ENCODE data around the gene PCGF2. TPM values are rescaled to one million over a fixed set of nuclear protein-coding genes. Genes with fewer than 3 reads are reported as not detected.

Gene PCGF2
- total and polyA plus RNA-seq, 9 of the 15 experiments (the other 6 are each of a cell fraction or from before 2014, with no cell fraction given), result 1.3 to 33.4 (median 7.0) TPM

DNA sequence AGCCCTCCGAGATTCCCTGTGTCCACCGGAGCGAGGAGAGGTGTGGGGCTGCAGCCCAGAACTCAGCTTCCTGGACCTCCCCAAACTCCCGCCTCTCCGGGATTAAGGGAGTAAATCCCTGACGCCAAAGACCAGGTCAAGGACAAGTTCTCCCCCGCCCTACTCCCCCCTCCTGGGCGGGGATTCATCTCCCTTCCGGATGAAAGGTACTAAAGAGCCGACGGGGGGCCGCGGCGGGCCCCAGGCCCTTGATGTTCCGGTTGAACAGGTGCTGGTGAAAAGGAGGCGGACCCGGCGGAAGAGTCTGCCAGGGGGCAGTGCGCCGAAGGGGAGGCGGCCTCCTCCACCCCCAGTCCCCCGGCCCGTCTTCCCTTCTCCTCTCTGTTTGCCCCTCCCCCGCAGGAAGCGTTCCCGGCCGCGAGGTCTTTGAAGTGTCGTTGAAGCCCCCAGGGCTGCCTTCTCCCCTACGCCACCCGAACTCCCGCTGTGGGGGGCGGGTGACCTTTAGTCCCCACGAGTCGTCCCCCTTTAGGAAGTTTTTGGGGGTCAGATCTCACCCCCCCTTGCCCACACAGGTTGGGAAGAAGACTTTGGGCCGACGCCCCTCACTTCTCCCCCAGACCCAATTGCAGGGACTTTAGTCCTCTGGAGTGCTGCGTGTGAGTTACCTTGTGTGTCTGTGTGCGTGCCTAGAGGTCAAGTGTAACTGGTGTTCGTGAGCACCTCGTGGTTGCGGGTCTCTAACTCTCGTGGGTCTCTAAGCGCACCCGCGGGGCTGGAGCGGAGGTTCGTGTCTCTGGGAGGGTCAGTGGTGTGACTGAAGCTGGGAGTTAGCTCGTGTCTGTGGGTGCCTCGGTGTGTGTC is 44.2 kb downstream of the PCGF2 start (continued):
- no peak; the same call in 1 of the 2 replicates for TF ChIP-seq POLR2AphosphoS5 (IDR thresholded peaks at IDR 0.05; ENCODE audit: control insufficient read depth, insufficient read depth, low read depth, low read length)
- TF ChIP-seq NCOA2 (IDR thresholded peaks at IDR 0.05; ENCODE audit: partially characterized antibody in 2 of 2), result no peak
- TF ChIP-seq ARHGAP35 (IDR thresholded peaks at IDR 0.05; ENCODE audit: partially characterized antibody), result no peak
- TF ChIP-seq, protein P1, sequence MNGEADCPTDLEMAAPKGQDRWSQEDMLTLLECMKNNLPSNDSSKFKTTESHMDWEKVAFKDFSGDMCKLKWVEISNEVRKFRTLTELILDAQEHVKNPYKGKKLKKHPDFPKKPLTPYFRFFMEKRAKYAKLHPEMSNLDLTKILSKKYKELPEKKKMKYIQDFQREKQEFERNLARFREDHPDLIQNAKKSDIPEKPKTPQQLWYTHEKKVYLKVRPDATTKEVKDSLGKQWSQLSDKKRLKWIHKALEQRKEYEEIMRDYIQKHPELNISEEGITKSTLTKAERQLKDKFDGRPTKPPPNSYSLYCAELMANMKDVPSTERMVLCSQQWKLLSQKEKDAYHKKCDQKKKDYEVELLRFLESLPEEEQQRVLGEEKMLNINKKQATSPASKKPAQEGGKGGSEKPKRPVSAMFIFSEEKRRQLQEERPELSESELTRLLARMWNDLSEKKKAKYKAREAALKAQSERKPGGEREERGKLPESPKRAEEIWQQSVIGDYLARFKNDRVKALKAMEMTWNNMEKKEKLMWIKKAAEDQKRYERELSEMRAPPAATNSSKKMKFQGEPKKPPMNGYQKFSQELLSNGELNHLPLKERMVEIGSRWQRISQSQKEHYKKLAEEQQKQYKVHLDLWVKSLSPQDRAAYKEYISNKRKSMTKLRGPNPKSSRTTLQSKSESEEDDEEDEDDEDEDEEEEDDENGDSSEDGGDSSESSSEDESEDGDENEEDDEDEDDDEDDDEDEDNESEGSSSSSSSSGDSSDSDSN (IDR thresholded peaks at IDR 0.05; ENCODE audit: borderline replicate concordance in 1 of 2, low read depth in 2 of 2, low read length in 2 of 2), result peak; percentile 34 to 43; a peak in 1 of 4 replicates
- TF ChIP-seq, protein P2, sequence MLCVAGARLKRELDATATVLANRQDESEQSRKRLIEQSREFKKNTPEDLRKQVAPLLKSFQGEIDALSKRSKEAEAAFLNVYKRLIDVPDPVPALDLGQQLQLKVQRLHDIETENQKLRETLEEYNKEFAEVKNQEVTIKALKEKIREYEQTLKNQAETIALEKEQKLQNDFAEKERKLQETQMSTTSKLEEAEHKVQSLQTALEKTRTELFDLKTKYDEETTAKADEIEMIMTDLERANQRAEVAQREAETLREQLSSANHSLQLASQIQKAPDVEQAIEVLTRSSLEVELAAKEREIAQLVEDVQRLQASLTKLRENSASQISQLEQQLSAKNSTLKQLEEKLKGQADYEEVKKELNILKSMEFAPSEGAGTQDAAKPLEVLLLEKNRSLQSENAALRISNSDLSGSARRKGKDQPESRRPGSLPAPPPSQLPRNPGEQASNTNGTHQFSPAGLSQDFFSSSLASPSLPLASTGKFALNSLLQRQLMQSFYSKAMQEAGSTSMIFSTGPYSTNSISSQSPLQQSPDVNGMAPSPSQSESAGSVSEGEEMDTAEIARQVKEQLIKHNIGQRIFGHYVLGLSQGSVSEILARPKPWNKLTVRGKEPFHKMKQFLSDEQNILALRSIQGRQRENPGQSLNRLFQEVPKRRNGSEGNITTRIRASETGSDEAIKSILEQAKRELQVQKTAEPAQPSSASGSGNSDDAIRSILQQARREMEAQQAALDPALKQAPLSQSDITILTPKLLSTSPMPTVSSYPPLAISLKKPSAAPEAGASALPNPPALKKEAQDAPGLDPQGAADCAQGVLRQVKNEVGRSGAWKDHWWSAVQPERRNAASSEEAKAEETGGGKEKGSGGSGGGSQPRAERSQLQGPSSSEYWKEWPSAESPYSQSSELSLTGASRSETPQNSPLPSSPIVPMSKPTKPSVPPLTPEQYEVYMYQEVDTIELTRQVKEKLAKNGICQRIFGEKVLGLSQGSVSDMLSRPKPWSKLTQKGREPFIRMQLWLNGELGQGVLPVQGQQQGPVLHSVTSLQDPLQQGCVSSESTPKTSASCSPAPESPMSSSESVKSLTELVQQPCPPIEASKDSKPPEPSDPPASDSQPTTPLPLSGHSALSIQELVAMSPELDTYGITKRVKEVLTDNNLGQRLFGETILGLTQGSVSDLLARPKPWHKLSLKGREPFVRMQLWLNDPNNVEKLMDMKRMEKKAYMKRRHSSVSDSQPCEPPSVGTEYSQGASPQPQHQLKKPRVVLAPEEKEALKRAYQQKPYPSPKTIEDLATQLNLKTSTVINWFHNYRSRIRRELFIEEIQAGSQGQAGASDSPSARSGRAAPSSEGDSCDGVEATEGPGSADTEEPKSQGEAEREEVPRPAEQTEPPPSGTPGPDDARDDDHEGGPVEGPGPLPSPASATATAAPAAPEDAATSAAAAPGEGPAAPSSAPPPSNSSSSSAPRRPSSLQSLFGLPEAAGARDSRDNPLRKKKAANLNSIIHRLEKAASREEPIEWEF (CRISPR knock-in tag; IDR thresholded peaks at IDR 0.05), result no peak
- TF ChIP-seq, protein P3, sequence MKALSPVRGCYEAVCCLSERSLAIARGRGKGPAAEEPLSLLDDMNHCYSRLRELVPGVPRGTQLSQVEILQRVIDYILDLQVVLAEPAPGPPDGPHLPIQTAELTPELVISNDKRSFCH (CRISPR knock-in tag; IDR thresholded peaks at IDR 0.05), result no peak
- TF ChIP-seq, protein P3 (tag; IDR thresholded peaks at IDR 0.05), result no peak; the same call in 1 of the 2 replicates
- no peak for TF ChIP-seq ZNF57 (CRISPR knock-in tag; IDR thresholded peaks at IDR 0.05)
- TF ChIP-seq RBM22 (IDR thresholded peaks at IDR 0.05; ENCODE audit: low read depth, low read length, poor library complexity, severe bottlenecking), result no peak
- TF ChIP-seq, protein P4, sequence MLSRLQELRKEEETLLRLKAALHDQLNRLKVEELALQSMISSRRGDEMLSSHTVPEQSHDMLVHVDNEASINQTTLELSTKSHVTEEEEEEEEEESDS (CRISPR knock-in tag; IDR thresholded peaks at IDR 0.05), result no peak
- no peak for TF ChIP-seq MAFF (IDR thresholded peaks at IDR 0.05; ENCODE audit: low read length)
- no peak for TF ChIP-seq CCAR2 (IDR thresholded peaks at IDR 0.05; ENCODE audit: low read depth, low read length)
- TF ChIP-seq ETV1 (tag; conservative IDR thresholded peaks at IDR 0.05; ENCODE audit: low read depth), result peak; percentile 91
- TF ChIP-seq ZNF444 (CRISPR knock-in tag; IDR thresholded peaks at IDR 0.05), result no peak
- peak in 1 of 2 experiments; percentile 88; a peak in 2 of 4 replicates for TF ChIP-seq RCOR1 (IDR thresholded peaks at IDR 0.05; ENCODE audit: borderline replicate concordance in 1 of 2, low read depth in 2 of 2, low read length in 2 of 2)
- TF ChIP-seq ZBTB7A (IDR thresholded peaks at IDR 0.05; ENCODE audit: borderline replicate concordance, control insufficient read depth, low read depth, low read length), result peak; percentile 92
- TF ChIP-seq SAP30 (IDR thresholded peaks at IDR 0.05; ENCODE audit: borderline replicate concordance, insufficient read depth, low read depth, low read length, poor library complexity, severe bottlenecking), result peak; percentile 40
- no peak for TF ChIP-seq PURB (CRISPR knock-in tag; IDR thresholded peaks at IDR 0.05; ENCODE audit: low read depth)

Measured in K562 (cell line).